PFSK-1 (cell line): ENCODE measurements around the gene SUCLG2.

Source experiments
- FOXP2 ChIP-seq: optimal IDR thresholded peaks from 2 replicates; pipeline ENCODE3; 2011; ENCODE audit warnings: borderline replicate concordance, control low read depth, inconsistent platforms; ENCODE audit not compliant: insufficient read depth; ENCODE audit errors: extremely low read length, extremely low read depth
- POLR2AphosphoS5 ChIP-seq: IDR thresholded peaks from 2 replicates; pipeline ENCODE4 v1.6.1; 2012; ENCODE audit warnings: low read depth, mild to moderate bottlenecking, control low read depth, low read length, moderate library complexity
- REST ChIP-seq, 2 experiments: IDR thresholded peaks; 2 replicates each; pipeline versions ENCODE4 v1.6.1 to v1.8.0; 2011 to 2012; ENCODE audit warnings: low read depth in 2 of 2, low read length in 2 of 2, control low read depth in 1 of 2, inconsistent platforms in 1 of 2, mild to moderate bottlenecking in 1 of 2, moderate library complexity in 1 of 2; ENCODE audit not compliant: insufficient read depth in 1 of 2
- SIN3A ChIP-seq: IDR thresholded peaks from 2 replicates; pipeline ENCODE4 v1.6.1; 2012; ENCODE audit warnings: mild to moderate bottlenecking, low read length, moderate library complexity, borderline replicate concordance; ENCODE audit not compliant: insufficient read depth
- TAF1 ChIP-seq: IDR thresholded peaks from 2 replicates; pipeline ENCODE4 v1.6.1; 2012; ENCODE audit warnings: low read length, control low read depth, borderline replicate concordance; ENCODE audit not compliant: insufficient read depth

SUCLG2 gene

GRCh38 chr3:67450153-67450552, 204.3 kb downstream of the SUCLG2 start:
- TF ChIP-seq TAF1: no peak
- no peak for TF ChIP-seq REST (IDR thresholded peaks at IDR 0.05; ENCODE audit: insufficient read depth in 1 of 2, low read depth in 2 of 2, low read length in 2 of 2)

GRCh38 chr3:67447393-67447792, 207.0 kb downstream of the SUCLG2 start:
- TF ChIP-seq TAF1 (no peak), FOXP2 (no peak), POLR2AphosphoS5 (no peak), REST (IDR thresholded peaks at IDR 0.05; ENCODE audit: insufficient read depth in 1 of 2, low read depth in 2 of 2, low read length in 2 of 2) (no peak), SIN3A (no peak)

GRCh38 chr3:67437789-67438188, 216.6 kb downstream of the SUCLG2 start:
- TF ChIP-seq FOXP2: no peak
- TF ChIP-seq POLR2AphosphoS5: no peak
- TF ChIP-seq REST (IDR thresholded peaks at IDR 0.05; ENCODE audit: insufficient read depth in 1 of 2, low read depth in 2 of 2, low read length in 2 of 2): no peak
- TF ChIP-seq TAF1: no peak
- TF ChIP-seq SIN3A: no peak

- TF ChIP-seq TAF1: no peak
- no peak for TF ChIP-seq FOXP2
- TF ChIP-seq SIN3A: no peak
- TF ChIP-seq REST (IDR thresholded peaks at IDR 0.05; ENCODE audit: insufficient read depth in 1 of 2, low read depth in 2 of 2, low read length in 2 of 2): no peak
- TF ChIP-seq POLR2AphosphoS5: no peak
These were observed 217.3 kb downstream of the SUCLG2 start for GRCh38 chr3:67437090-67437489.

GRCh38 chr3:67433109-67433508, 221.3 kb downstream of the SUCLG2 start:
- TF ChIP-seq FOXP2: no peak
- TF ChIP-seq POLR2AphosphoS5: no peak
- TF ChIP-seq TAF1: no peak

GRCh38 chr3:67431887-67432286, 222.5 kb downstream of the SUCLG2 start:
- TF ChIP-seq FOXP2: no peak
- TF ChIP-seq TAF1: no peak
- no peak for TF ChIP-seq SIN3A
- TF ChIP-seq POLR2AphosphoS5: no peak
- TF ChIP-seq REST (IDR thresholded peaks at IDR 0.05; ENCODE audit: insufficient read depth in 1 of 2, low read depth in 2 of 2, low read length in 2 of 2): no peak
